GM18505 (cell line): ENCODE results near the gene VEZT.

ENCODE experiments used
- ATAC-seq: cut with Tn5 transposase; IDR thresholded peaks from one replicate; pipeline ENCODE4 v1.9.1; 2021; ENCODE audit not compliant: unreplicated experiment
- POLR2A ChIP-seq: IDR thresholded peaks from 4 replicates; pipeline ENCODE4 v1.6.1; 2011; ENCODE audit warnings: borderline replicate concordance; ENCODE audit not compliant: insufficient read depth, insufficient read length; ENCODE audit errors: extremely low read depth

Gene VEZT

GRCh38 chr12:95204141-95204866, 13.3 kb upstream of the VEZT start:
- no peak for ATAC-seq
- TF ChIP-seq POLR2A = no peak

- ATAC-seq = no peak
- TF ChIP-seq POLR2A = no peak
These were observed 12.5 kb upstream of the VEZT start for GRCh38 chr12:95205016-95205624.

DNA sequence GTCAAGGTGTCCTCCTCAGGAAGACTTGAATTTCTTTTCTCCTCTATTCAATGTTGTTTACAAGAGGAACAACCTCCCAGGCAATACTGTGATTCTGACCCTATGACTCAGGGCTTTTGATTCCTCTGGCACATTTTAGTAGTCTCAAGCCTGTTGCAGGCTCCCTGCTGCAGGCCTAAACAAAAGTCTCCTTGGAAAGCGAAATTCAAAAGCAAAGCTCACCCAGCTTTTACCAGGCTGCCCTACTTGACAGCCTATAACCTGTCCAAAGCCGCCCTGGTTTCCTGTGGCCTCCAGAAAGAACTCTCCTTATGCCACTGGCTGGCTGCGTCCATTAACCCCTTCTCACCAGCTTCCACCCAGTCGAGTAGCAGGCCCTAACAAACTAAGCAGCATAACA, 11.9 kb upstream of the VEZT start:
- no peak for ATAC-seq
- no peak for TF ChIP-seq POLR2A

- TF ChIP-seq POLR2A = no peak
- ATAC-seq = no peak
These were observed 10.7 kb upstream of the VEZT start for GRCh38 chr12:95206916-95207315.

DNA sequence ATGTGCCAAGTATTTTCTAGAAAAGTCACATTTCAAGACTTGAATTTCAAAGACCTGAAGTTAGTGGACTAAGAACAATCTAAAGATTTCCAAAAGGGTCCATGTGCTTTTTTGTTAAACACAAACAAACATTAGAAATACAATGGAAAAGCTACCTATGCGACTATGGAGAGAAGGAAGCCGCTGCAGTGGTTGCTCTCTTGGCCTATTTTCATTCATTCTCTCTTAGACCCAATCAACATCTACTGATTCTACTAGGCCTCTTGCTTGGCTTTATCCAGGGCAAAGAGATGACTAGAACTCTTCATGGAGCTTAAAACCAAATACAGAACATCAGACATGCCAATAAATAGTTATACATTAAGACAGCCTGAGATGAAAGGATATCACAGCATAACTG, 10.2 kb upstream of the VEZT start:
- no peak for ATAC-seq

GRCh38 chr12:95208678-95209077, 8.9 kb upstream of the VEZT start:
- no peak for ATAC-seq
- no peak for TF ChIP-seq POLR2A

More for the DNA sequence above, 10.2 kb upstream of the VEZT start:
- TF ChIP-seq POLR2A = no peak

GRCh38 chr12:95212586-95212985, 5.0 kb upstream of the VEZT start:
- no peak for TF ChIP-seq POLR2A
- ATAC-seq = no peak

- ATAC-seq = no peak
- TF ChIP-seq POLR2A = no peak
These were observed 4.5 kb upstream of the VEZT start for GRCh38 chr12:95213119-95213518.

DNA sequence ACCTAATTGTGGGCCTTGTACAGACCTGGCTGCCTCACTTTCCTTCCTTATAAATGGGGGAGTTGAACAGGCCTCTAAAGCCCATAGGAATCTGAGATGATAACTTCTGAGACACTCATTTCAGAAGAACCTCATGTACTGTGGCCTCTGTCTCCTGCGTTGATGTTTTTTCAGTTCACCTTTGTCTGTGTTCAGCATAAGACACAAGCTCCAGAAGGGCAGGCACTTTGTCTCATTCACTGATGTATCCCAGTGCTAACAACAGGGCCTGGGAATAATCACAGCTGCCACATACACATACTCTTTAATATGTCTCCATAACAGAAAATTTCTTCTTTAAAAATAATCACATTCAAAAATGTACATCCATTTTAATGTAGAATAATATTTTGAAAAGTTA, 3.7 kb upstream of the VEZT start:
- TF ChIP-seq POLR2A = no peak
- ATAC-seq = no peak

DNA sequence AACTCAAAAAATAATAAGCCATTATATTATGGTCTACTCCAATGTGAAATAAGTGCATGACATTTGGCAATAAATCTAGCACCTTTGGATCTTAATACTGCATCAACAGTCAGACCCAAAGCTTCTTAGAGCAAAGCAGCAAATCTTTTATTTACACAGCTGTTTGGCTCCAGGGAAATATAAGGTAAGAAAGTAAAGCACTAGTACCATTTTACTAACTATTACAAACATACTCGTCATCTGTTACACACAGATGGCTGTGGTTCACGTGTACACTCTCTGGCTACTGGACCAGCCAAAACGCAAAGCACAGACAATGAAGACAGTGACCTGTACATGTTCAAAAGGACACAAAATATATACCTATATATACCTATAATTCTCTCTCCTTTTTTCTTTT, 3.1 kb upstream of the VEZT start:
- ATAC-seq = no peak
- no peak for TF ChIP-seq POLR2A

DNA sequence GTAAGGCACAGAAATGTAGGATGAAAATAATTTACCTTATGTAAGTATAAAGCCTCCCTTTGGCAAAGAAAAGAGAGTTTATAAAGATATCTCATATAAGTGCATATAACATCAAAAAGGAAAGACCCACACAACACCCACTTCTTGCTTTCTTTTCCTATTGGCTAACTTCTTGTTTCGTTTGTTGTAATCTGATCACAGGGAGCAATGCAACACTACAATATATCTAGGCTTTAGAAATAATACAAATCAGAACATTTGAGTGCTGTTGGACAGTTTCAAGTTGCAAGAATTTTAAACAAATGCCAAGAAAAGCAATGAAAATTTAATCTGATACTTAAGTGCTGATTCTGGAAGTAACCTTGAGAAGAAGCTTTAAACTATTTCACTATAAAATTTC, 1.7 kb upstream of the VEZT start:
- no peak for TF ChIP-seq POLR2A
- no peak for ATAC-seq

GRCh38 chr12:95216711-95217376, 763 bp upstream of the VEZT start:
- peak; percentile 20 for ATAC-seq
- TF ChIP-seq POLR2A = no peak

DNA sequence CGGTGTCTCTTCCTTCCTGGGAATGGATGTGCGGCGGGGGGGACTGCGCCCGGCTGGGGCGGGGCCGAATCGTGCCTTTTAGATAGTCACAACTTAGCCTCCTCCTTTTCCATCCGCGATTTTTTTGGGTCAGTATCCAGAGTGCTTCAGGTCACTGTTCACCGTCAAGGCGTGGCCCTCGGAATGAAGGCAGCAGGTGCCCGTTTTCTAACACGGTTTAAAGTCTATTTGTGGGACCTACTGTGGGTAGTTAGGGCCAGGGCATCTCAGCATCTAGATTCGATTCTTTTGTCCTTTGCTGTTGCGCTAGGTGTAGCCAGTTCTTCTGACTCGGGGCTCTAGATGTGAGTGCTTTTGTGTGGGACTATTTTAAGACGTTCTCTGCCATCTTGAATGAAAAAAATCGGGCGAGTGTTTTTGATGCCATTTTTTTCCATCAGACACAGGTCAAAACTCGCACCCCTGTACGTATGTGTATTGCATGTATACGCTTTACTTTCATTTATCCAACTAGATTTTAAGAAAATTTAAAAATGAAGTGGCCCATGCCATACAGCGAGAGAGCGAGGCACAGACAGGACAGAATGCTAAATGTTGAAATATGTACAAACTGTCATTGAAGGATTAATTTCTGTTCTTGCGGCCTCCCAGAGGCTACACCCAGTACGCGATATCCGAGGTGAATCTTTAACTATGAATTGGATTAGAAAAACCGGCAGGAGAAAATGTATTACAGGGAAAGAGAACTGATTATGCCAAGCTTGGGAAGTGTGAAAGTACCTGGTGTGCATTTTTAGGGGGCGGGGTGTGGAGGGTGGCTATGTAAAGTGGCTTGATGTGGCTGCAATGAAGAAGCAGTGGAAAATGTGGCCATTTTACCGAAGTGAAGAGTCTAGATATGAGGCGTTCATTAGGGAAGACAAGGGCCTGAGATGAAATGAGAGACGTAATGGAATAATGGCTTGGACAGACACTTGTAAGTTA, 835 bp downstream of the VEZT start:
- ATAC-seq = peak; percentile 3
- no peak for TF ChIP-seq POLR2A
